ENCODE results near the gene OGFR.

The OGFR gene

GRCh38 chr20:62801284-62802010 is 3.2 kb upstream of the OGFR start:
- no peak for TF ChIP-seq POU2F2 (IDR thresholded peaks at IDR 0.05; ENCODE audit: low read depth, low read length)
- no peak for TF ChIP-seq POLR2AphosphoS5 (IDR thresholded peaks at IDR 0.05; ENCODE audit: low read depth, low read length)
- TF ChIP-seq TAF1 (IDR thresholded peaks at IDR 0.05; ENCODE audit: low read depth, low read length) = no peak
- no peak for TF ChIP-seq POLR2A (IDR thresholded peaks at IDR 0.05; ENCODE audit: low read depth, low read length)
- TF ChIP-seq PAX5 (IDR thresholded peaks at IDR 0.05; ENCODE audit: insufficient read depth, low read length, severe bottlenecking) = no peak
- no peak for TF ChIP-seq SPI1 (IDR thresholded peaks at IDR 0.05; ENCODE audit: low read depth, low read length)
- no peak for FAIRE-seq
- no peak for DNase-seq (ENCODE audit: insufficient read length, low spot score)

GRCh38 chr20:62802026-62802712 is 2.5 kb upstream of the OGFR start:
- TF ChIP-seq POU2F2 (IDR thresholded peaks at IDR 0.05; ENCODE audit: low read depth, low read length) (no peak), POLR2AphosphoS5 (IDR thresholded peaks at IDR 0.05; ENCODE audit: low read depth, low read length) (no peak), PAX5 (IDR thresholded peaks at IDR 0.05; ENCODE audit: insufficient read depth, low read length, severe bottlenecking) (no peak), TAF1 (IDR thresholded peaks at IDR 0.05; ENCODE audit: low read depth, low read length) (no peak), SPI1 (IDR thresholded peaks at IDR 0.05; ENCODE audit: low read depth, low read length) (no peak), POLR2A (IDR thresholded peaks at IDR 0.05; ENCODE audit: low read depth, low read length) (no peak)

DNA sequence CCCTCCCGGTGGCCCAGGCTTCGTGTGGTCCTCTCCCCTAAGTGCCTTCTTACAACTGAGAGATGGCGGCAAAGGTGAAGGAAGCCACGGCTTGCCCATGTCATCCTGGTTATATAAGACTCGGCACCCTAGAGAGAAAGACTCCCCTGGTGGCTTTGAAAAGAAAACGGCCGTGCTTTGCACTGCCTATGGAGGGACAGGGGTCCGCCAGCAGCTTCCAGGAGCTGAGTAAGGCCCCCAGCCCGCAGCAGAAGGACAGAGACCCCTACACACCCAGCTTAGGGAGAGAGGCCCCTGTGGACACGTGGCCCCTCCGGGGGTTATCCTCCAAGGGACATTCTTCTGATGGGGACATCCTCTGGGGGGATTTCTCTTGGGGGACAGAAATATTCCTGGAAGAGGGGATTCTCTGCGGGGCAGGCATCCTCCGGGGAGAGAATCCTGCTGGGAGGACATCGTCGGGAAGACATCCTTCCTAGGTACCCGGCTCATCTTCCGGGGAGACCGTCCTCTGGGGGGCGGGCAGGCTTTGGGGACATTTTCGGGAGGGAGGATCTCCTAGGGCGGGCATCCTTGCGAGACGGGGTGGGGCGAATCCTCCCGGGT is 511 bp upstream of the OGFR start:
- DNase-seq (ENCODE audit: insufficient read length, low spot score) (no peak), FAIRE-seq (no peak)
- TF ChIP-seq TAF1 (IDR thresholded peaks at IDR 0.05; ENCODE audit: low read depth, low read length) (no peak), POLR2AphosphoS5 (IDR thresholded peaks at IDR 0.05; ENCODE audit: low read depth, low read length) (no peak), POLR2A (IDR thresholded peaks at IDR 0.05; ENCODE audit: low read depth, low read length) (no peak)

More at GRCh38 chr20:62802026-62802712, 2.5 kb upstream of the OGFR start:
- DNase-seq (ENCODE audit: insufficient read length, low spot score) = no peak
- no peak for FAIRE-seq

- DNase-seq (ENCODE audit: insufficient read length, low spot score) = no peak
- TF ChIP-seq SPI1 (IDR thresholded peaks at IDR 0.05; ENCODE audit: low read depth, low read length) (no peak), POLR2A (IDR thresholded peaks at IDR 0.05; ENCODE audit: low read depth, low read length) (no peak), POLR2AphosphoS5 (IDR thresholded peaks at IDR 0.05; ENCODE audit: low read depth, low read length) (no peak), PAX5 (IDR thresholded peaks at IDR 0.05; ENCODE audit: insufficient read depth, low read length, severe bottlenecking) (no peak), TAF1 (IDR thresholded peaks at IDR 0.05; ENCODE audit: low read depth, low read length) (no peak), POU2F2 (IDR thresholded peaks at IDR 0.05; ENCODE audit: low read depth, low read length) (no peak)
- FAIRE-seq = no peak
Observed at GRCh38 chr20:62805155-62805710, 598 bp downstream of the OGFR start.

DNA sequence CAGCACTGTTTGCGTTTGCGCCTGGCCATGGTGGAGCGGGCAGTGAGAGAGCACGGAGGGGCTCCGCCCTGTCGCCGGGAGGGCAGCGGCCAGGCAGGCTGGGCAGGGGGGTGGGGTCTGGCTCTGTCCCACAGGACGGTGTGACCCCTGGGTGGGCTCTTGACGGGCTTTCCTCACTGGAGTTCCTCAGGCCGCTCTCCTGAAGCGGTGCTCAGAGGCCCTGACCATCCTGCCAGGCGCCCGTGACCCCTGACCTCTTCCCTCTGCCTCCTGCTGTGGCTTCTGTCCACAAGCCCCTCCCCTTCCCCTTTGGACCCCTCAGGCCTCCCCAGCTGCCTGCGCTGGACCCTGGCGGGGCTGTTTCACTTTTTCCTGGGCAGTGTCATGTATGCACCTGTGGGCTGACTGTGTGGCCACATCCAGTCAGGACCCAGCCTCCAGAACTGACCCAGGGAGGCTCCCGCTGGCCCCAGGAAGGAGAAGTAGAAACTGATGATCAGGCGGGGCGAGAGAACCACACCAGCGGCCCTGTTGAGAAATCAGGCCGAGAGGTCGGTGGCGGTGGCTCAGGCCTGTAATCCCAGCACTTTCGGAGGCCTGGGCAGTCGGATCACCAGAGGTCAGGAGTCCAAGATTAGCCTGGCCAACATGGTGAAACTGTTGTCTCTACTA is 1.2 kb downstream of the OGFR start:
- DNase-seq (ENCODE audit: insufficient read length, low spot score) = no peak
- TF ChIP-seq SPI1 (IDR thresholded peaks at IDR 0.05; ENCODE audit: low read depth, low read length) = no peak
- TF ChIP-seq TAF1 (IDR thresholded peaks at IDR 0.05; ENCODE audit: low read depth, low read length) = no peak
- TF ChIP-seq POLR2AphosphoS5 (IDR thresholded peaks at IDR 0.05; ENCODE audit: low read depth, low read length) = no peak
- no peak for TF ChIP-seq POLR2A (IDR thresholded peaks at IDR 0.05; ENCODE audit: low read depth, low read length)
- no peak for TF ChIP-seq POU2F2 (IDR thresholded peaks at IDR 0.05; ENCODE audit: low read depth, low read length)
- TF ChIP-seq PAX5 (IDR thresholded peaks at IDR 0.05; ENCODE audit: insufficient read depth, low read length, severe bottlenecking) = no peak
- FAIRE-seq = no peak

- TF ChIP-seq PAX5 (IDR thresholded peaks at IDR 0.05; ENCODE audit: insufficient read depth, low read length, severe bottlenecking) = no peak
- no peak for TF ChIP-seq POU2F2 (IDR thresholded peaks at IDR 0.05; ENCODE audit: low read depth, low read length)
- TF ChIP-seq POLR2AphosphoS5 (IDR thresholded peaks at IDR 0.05; ENCODE audit: low read depth, low read length) = no peak
- no peak for TF ChIP-seq TAF1 (IDR thresholded peaks at IDR 0.05; ENCODE audit: low read depth, low read length)
- TF ChIP-seq POLR2A (IDR thresholded peaks at IDR 0.05; ENCODE audit: low read depth, low read length) = no peak
- no peak for TF ChIP-seq SPI1 (IDR thresholded peaks at IDR 0.05; ENCODE audit: low read depth, low read length)
- DNase-seq (ENCODE audit: insufficient read length, low spot score) (no peak), FAIRE-seq (no peak)
Observed at GRCh38 chr20:62806383-62807050, 1.9 kb downstream of the OGFR start.

DNA sequence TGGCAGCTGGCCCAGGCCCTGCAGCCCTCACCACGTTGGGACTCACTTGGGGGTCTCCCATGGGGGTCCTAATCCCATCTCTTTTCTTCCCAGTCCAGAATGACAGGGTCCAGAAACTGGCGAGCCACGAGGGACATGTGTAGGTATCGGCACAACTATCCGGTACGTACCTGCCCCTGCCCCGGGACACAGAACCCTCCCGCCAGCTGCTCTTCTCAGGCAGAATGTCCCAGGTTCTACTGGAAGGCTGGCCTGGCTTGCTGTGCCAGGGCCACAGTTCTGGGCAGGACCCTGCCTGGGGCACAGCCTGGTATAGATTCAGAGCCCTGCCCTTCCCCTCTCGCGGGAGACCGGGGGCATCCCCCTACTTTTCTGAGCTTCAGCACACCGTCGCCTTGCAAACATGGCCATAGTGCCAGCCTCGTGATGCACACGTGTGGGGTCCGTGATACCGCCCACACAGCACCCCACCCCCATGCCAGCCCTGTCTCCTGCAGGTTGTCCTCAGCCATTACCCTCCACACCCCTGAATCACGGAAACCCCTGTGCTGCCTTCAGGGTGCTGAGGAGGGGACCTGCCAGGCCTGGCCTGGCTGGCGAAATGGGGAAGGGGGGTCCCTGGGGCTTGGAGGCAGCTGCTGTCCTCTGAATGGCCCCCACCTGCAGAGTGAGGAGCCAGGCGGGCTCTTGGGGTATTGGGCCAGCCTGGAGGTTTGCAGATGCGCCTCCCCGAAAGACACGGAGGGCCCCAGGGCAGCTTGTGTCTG is 3.0 kb downstream of the OGFR start:
- TF ChIP-seq PAX5 (IDR thresholded peaks at IDR 0.05; ENCODE audit: insufficient read depth, low read length, severe bottlenecking) (no peak), POLR2A (IDR thresholded peaks at IDR 0.05; ENCODE audit: low read depth, low read length) (no peak), SPI1 (IDR thresholded peaks at IDR 0.05; ENCODE audit: low read depth, low read length) (no peak)
- no peak for FAIRE-seq
- no peak for DNase-seq (ENCODE audit: insufficient read length, low spot score)

DNA sequence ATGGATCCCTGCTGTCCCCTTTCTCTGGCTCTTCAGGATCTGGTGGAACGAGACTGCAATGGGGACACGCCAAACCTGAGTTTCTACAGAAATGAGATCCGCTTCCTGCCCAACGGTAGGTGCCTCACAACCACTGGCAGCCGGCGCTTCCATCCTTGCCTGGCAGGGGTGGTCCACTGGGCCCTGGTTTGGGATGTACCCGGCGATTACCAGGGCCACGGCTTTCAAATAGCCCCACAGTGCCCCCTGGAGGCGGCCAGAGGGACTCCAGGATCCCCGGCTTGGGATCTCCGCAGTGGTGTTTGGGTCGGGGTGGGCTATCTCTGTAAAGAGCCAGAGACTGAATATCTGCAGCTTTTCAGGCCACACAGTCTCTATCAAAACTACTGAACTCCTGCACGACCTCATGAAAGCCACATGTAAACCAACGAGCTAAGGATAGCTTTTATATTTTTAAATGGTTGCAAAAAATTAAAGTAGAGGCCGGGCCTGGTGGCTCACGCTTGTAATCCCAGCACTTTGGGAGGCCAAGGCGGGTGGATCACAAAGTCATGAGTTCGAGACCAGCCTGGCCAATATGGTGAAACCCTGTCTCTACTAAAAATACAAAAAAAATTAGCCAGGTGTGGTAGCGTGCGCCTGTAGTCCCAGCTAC is 3.7 kb downstream of the OGFR start:
- DNase-seq (ENCODE audit: insufficient read length, low spot score) (peak; percentile 85), FAIRE-seq (no peak)
- TF ChIP-seq POLR2A (IDR thresholded peaks at IDR 0.05; ENCODE audit: low read depth, low read length) (no peak), SPI1 (IDR thresholded peaks at IDR 0.05; ENCODE audit: low read depth, low read length) (no peak), POU2F2 (IDR thresholded peaks at IDR 0.05; ENCODE audit: low read depth, low read length) (no peak), PAX5 (IDR thresholded peaks at IDR 0.05; ENCODE audit: insufficient read depth, low read length, severe bottlenecking) (no peak)
